Kidney (tissue), 14 donors: ENCODE results near the gene MAU2. TPM values are rescaled to one million over a fixed set of nuclear protein-coding genes. Genes with fewer than 3 reads are reported as not detected.

ENCODE experiments used
- DNase-seq, 5 donors: peaks; one replicate each; pipeline ENCODE4 v3.0.0-alpha.2; 2013 to 2020
- FAIRE-seq: peaks from 2 replicates; lab custom pipeline; 2012; peaks lifted over from hg19 to GRCh38; lab: Jason Lieb, UNC
- H3K27ac ChIP-seq, 2 donors: one replicate each; pipeline ENCODE4 v1.7.0; 2013; ENCODE audit warnings: low read depth in 2 of 2, low read length in 2 of 2, inconsistent platforms in 1 of 2
- H3K27me3 ChIP-seq: one replicate; pipeline ENCODE4 v1.7.1; 2013; ENCODE audit warnings: low read length, inconsistent platforms; ENCODE audit not compliant: control insufficient read depth, insufficient read depth
- H3K36me3 ChIP-seq, 3 donors: one replicate each; pipeline versions ENCODE4 v1.7.0 to v1.7.1; 2013; ENCODE audit warnings: low read length in 3 of 3, control low read depth in 1 of 3, inconsistent platforms in 1 of 3; ENCODE audit not compliant: insufficient read depth in 3 of 3, control insufficient read depth in 2 of 3
- H3K4me1 ChIP-seq, 3 donors: one replicate each; pipeline versions ENCODE4 v1.7.0 to v1.7.1; 2013; ENCODE audit warnings: low read length in 3 of 3, inconsistent platforms in 1 of 3, low read depth in 1 of 3; ENCODE audit not compliant: control insufficient read depth in 2 of 3, insufficient read depth in 2 of 3
- H3K4me3 ChIP-seq, 3 donors: one replicate each; pipeline versions ENCODE4 v1.7.0 to v1.8.1; 2013; ENCODE audit warnings: low read length in 3 of 3, control low read depth in 1 of 3, inconsistent platforms in 1 of 3
- H3K9ac ChIP-seq, 3 donors: one replicate each; pipeline versions ENCODE4 v1.7.0 to v1.7.1; 2013; ENCODE audit warnings: low read length in 3 of 3, control low read depth in 1 of 3, inconsistent platforms in 1 of 3
- H3K9me3 ChIP-seq, 3 donors: one replicate each; pipeline versions ENCODE4 v1.7.0 to v1.7.1; 2013; ENCODE audit warnings: low read length in 3 of 3, control low read depth in 1 of 3, inconsistent platforms in 1 of 3; ENCODE audit not compliant: control insufficient read depth in 2 of 3, insufficient read depth in 1 of 3
- CTCF ChIP-seq: IDR thresholded peaks from 3 replicates; pipeline ENCODE4 v1.5.1; 2012; ENCODE audit warnings: mild to moderate bottlenecking, moderate library complexity, borderline replicate concordance; ENCODE audit not compliant: insufficient read depth; ENCODE audit errors: extremely low read depth
- intact Hi-C: fragments of 100-400 bp; cut with DNase I; formaldehyde crosslinking; loops from one replicate; pipeline ENCODE4 v1.11.1; 2022
- polyA plus RNA-seq: library from polyadenylated mRNA; stranded (reverse); fragments of 350-450 nt; fragmentation: Illumina TruSeq; extraction: RNeasy Lipid Tissue Mini Kit (QIAGEN cat#74804); gene quantifications from one replicate; pipeline ENCODE4 v1.2.3, GENCODE V29; 2014; ENCODE audit warnings: low read depth, low replicate concordance; ENCODE audit not compliant: insufficient read depth
- total RNA-seq: library from RNA; stranded (reverse); fragmentation: NEBNext Ultra II Directional; extraction: Animal tissue kit (Norgen Biotek cat#: 25700); gene quantifications from one replicate; pipeline ENCODE4 v1.2.1, GENCODE V29; 2021
- donor health status: control.
- donor health status: control.
- donor health status: control.
- donor health status: control.
- donor health status: control.
- donor health status: DM: yes; HTN: yes; CAD: no.
- donor health status: Normal renal cell carcinoma (clear cell type).

Gene MAU2
- total and polyA plus RNA-seq, 2 donors from 2014 or later = 12.3 to 69.8 TPM

- no peak for TF ChIP-seq CTCF
- intact Hi-C loops = no loop called here
- Histone ChIP-seq H3K27ac (no peak overlapping the region), H3K4me3 (peak overlapping the region in 1 of 3 donors; percentile 2), H3K4me1 (peaks cover 0 to 10% (median 8%) of the 10 kb centered on the region in 3 donors), H3K9me3 (no peaks in the 10 kb centered on the region), H3K27me3 (no peaks in the 10 kb centered on the region), H3K9ac (peak overlapping the region in 2 of 3 donors; percentile 15 to 20), H3K36me3 (no peaks in the 10 kb centered on the region)
- peak in 3 of 5 donors; percentile 10 to 48 (median 23) for DNase-seq
- no peak for FAIRE-seq
Observed at GRCh38 chr19:19399733-19400433, 79.3 kb downstream of the MAU2 start.

- H3K27ac ChIP-seq = no peak overlapping the region
- no peaks in the 10 kb centered on the region for H3K36me3 ChIP-seq
- FAIRE-seq (no peak), DNase-seq (peak in 1 of 5 donors; percentile 14)
- intact Hi-C loops = no loop called here
- no peak for TF ChIP-seq CTCF
- H3K9ac ChIP-seq = no peak overlapping the region
- peaks cover 0 to 18% (median 16%) of the 10 kb centered on the region in 3 donors for H3K4me1 ChIP-seq
- H3K27me3 ChIP-seq = no peaks in the 10 kb centered on the region
- no peak overlapping the region for H3K4me3 ChIP-seq
- H3K9me3 ChIP-seq = no peaks in the 10 kb centered on the region
Observed at GRCh38 chr19:19402656-19403372, 82.2 kb downstream of the MAU2 start.

- Histone ChIP-seq H3K9me3 (no peaks in the 10 kb centered on the region), H3K27me3 (no peaks in the 10 kb centered on the region), H3K9ac (no peak overlapping the region), H3K4me3 (no peak overlapping the region), H3K4me1 (peaks cover 0 to 18% (median 16%) of the 10 kb centered on the region in 3 donors), H3K36me3 (no peaks in the 10 kb centered on the region), H3K27ac (no peak overlapping the region)
- intact Hi-C loops = no loop called here
- no peak for FAIRE-seq
- no peak for TF ChIP-seq CTCF
- DNase-seq = peak in 2 of 5 donors; percentile 37 to 46
Observed at GRCh38 chr19:19403373-19403901, 82.8 kb downstream of the MAU2 start.
